ENCODE data around the gene AMN1. TPM values are rescaled to one million over a fixed set of nuclear protein-coding genes. Genes with fewer than 3 reads are reported as not detected.
"Not testable (repeated sequence)": the region's sequence is repeated elsewhere in the genome, so short reads cannot be mapped to it uniquely, and the experiment has no call there.

AMN1 gene
- total RNA-seq, 1 donor from 2014 or later = 9.8 TPM

GRCh38 chr12:31736472-31736871 is 7.7 kb upstream of the AMN1 start:
- TF ChIP-seq CTCF (conservative IDR thresholded peaks at IDR 0.05; ENCODE audit: low read depth, low read length) = no peak
- DNase-seq (ENCODE audit: low read depth) = no peak
- H3K4me3 ChIP-seq (ENCODE audit: low read depth, low read length) = no peak overlapping the region

GRCh38 chr12:31733549-31734432 is 5.0 kb upstream of the AMN1 start:
- not testable (repeated sequence) for DNase-seq (ENCODE audit: low read depth); H3K4me3 ChIP-seq (ENCODE audit: low read depth, low read length)

- no peak for TF ChIP-seq CTCF (conservative IDR thresholded peaks at IDR 0.05; ENCODE audit: low read depth, low read length)
- DNase-seq (ENCODE audit: low read depth) = peak; percentile 88
- no peak overlapping the region for H3K4me3 ChIP-seq (ENCODE audit: low read depth, low read length)
These were observed 4.2 kb upstream of the AMN1 start for GRCh38 chr12:31732926-31733548.

GRCh38 chr12:31731203-31731602 is 2.4 kb upstream of the AMN1 start:
- not testable (repeated sequence) for DNase-seq (ENCODE audit: low read depth); H3K4me3 ChIP-seq (ENCODE audit: low read depth, low read length)

GRCh38 chr12:31729705-31730104 is 884 bp upstream of the AMN1 start:
- DNase-seq (ENCODE audit: low read depth) = no peak
- TF ChIP-seq CTCF (conservative IDR thresholded peaks at IDR 0.05; ENCODE audit: low read depth, low read length) = no peak
- H3K4me3 ChIP-seq (ENCODE audit: low read depth, low read length) = peak overlapping the region; percentile 81

GRCh38 chr12:31728289-31728916 is 418 bp downstream of the AMN1 start:
- TF ChIP-seq CTCF (conservative IDR thresholded peaks at IDR 0.05; ENCODE audit: low read depth, low read length) = no peak
- peak overlapping the region; percentile 81 for H3K4me3 ChIP-seq (ENCODE audit: low read depth, low read length)
- peak; percentile 13 for DNase-seq (ENCODE audit: low read depth)

- no peak for TF ChIP-seq CTCF (conservative IDR thresholded peaks at IDR 0.05; ENCODE audit: low read depth, low read length)
- no peak for DNase-seq (ENCODE audit: low read depth)
- H3K4me3 ChIP-seq (ENCODE audit: low read depth, low read length) = no peak overlapping the region
These were observed 1.6 kb downstream of the AMN1 start for GRCh38 chr12:31727192-31727591.
